Measurements from ENCODE around the gene ADGRV1. TPM values are rescaled to one million over a fixed set of nuclear protein-coding genes. Genes with fewer than 3 reads are reported as not detected.

Gene ADGRV1
- total RNA-seq, 4 donors from 2014 or later = 0.25 to 0.60 (median 0.56) TPM; not detected in 1

DNA sequence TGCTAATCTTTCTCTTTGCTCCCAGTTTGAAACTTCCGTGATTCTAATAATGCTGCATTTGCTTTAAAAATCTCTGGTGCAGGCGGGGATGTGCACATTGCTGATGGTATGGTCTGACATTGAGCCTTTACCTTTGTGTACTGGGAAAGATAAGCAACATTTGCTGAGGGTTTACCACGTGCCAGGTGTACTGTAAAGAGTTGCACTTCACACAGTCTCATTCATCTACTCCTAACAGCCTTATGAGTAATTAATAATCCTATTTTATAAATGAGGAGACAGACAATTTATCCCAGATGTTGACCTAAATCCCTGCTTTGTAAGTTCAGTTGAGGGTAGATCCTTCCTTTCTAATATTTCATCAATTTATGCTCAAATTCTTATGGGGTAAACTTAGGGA lies 726 bp upstream of the ADGRV1 start:
- DNase-seq (ENCODE audit: low spot score) (no peak), ATAC-seq (ENCODE audit: low FRiP score) (no peak)
- TF ChIP-seq, protein P1, sequence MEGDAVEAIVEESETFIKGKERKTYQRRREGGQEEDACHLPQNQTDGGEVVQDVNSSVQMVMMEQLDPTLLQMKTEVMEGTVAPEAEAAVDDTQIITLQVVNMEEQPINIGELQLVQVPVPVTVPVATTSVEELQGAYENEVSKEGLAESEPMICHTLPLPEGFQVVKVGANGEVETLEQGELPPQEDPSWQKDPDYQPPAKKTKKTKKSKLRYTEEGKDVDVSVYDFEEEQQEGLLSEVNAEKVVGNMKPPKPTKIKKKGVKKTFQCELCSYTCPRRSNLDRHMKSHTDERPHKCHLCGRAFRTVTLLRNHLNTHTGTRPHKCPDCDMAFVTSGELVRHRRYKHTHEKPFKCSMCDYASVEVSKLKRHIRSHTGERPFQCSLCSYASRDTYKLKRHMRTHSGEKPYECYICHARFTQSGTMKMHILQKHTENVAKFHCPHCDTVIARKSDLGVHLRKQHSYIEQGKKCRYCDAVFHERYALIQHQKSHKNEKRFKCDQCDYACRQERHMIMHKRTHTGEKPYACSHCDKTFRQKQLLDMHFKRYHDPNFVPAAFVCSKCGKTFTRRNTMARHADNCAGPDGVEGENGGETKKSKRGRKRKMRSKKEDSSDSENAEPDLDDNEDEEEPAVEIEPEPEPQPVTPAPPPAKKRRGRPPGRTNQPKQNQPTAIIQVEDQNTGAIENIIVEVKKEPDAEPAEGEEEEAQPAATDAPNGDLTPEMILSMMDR (IDR thresholded peaks at IDR 0.05) = no peak

GRCh38 chr5:90560771-90561170 lies 2.2 kb downstream of the ADGRV1 start:
- TF ChIP-seq, protein P1 (IDR thresholded peaks at IDR 0.05) = no peak
- no peak for DNase-seq (ENCODE audit: low spot score)
- ATAC-seq (ENCODE audit: low FRiP score) = no peak

DNA sequence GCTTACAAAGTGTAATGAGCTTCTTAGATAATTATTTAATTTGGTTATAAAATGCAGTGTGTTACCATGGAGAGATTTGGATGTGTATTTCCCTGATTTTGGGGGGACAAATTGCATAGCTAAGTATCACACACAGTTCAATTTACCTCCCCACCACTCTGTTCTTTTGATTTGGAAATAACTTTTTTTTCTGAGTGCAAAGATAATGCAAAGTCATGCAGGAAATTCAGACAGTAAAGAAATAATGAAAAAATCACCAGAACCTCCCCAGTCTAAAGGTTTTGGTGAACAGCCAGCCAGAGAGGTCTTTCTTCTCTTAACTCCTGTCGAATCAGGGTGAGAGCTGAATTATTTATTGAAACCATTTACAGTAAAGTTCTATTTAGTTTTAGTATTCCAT lies 3.2 kb downstream of the ADGRV1 start:
- TF ChIP-seq, protein P1 (IDR thresholded peaks at IDR 0.05) = no peak
- ATAC-seq (ENCODE audit: low FRiP score) (no peak), DNase-seq (ENCODE audit: low spot score) (no peak)

GRCh38 chr5:90562341-90562740 lies 3.7 kb downstream of the ADGRV1 start:
- no peak for DNase-seq (ENCODE audit: low spot score)
- TF ChIP-seq, protein P1 (IDR thresholded peaks at IDR 0.05) = no peak
- ATAC-seq (ENCODE audit: low FRiP score) = no peak

DNA sequence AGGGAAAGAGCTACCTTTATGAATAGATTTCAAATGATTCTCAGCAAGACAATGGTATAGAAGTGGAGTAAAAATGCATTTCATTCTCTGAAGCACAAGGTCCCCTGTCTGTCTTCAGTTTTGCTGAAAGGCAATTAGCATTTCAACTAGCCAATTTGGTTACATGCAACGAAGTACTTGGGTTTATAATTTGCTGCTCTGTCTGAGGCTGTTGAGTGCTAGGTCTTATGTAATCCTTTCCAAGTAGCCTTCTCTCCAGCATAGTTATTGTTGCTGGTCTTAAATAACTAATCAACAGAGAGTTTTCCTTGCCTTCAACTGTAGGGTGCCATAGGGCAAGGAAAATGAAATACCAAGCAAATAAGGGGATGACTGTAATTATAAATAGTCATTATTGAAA lies 4.5 kb downstream of the ADGRV1 start:
- TF ChIP-seq, protein P1 (IDR thresholded peaks at IDR 0.05) = no peak
- no peak for ATAC-seq (ENCODE audit: low FRiP score)
- DNase-seq (ENCODE audit: low spot score) = no peak

GRCh38 chr5:90565491-90565890 lies 6.9 kb downstream of the ADGRV1 start:
- ATAC-seq (ENCODE audit: low FRiP score) (no peak), DNase-seq (ENCODE audit: low spot score) (no peak)
- TF ChIP-seq, protein P1 (IDR thresholded peaks at IDR 0.05) = no peak

DNA sequence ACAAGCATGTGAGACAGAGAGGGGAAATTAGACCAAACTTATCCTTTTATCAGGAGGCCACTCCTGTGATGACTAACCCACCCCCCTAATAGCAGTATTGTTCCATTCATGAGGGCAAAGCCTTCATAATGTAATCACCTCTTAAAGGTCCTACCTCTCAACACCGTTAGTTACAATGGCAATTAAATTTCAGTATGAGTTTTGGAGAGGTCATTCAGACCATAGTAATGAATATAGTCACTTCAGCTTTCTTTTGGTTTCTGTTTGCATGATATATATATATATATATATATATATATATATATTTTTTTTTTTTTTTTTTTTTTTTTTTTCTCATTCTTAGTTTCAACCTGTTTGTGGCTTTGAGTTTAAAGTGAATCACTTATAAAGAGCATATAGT lies 10.5 kb downstream of the ADGRV1 start:
- ATAC-seq (ENCODE audit: low FRiP score) (no peak), DNase-seq (ENCODE audit: low spot score) (no peak)
- TF ChIP-seq, protein P1 (IDR thresholded peaks at IDR 0.05) = no peak

Data from omental fat pad (tissue), 4 donors.